Ramos (cell line): ENCODE results near the gene OR2L13.
"Not testable (repeated sequence)": the region's sequence is repeated elsewhere in the genome, so short reads cannot be mapped to it uniquely, and the experiment has no call there.

Experiments
- in situ Hi-C: fragments of 300-500 bp; cut with MboI; formaldehyde crosslinking; loops from one replicate; pipeline ENCODE4 v1.14.3; 2022; ENCODE audit warnings: low sequenced_read_pairs; ENCODE audit not compliant: unreplicated experiment

OR2L13 gene, protein sequence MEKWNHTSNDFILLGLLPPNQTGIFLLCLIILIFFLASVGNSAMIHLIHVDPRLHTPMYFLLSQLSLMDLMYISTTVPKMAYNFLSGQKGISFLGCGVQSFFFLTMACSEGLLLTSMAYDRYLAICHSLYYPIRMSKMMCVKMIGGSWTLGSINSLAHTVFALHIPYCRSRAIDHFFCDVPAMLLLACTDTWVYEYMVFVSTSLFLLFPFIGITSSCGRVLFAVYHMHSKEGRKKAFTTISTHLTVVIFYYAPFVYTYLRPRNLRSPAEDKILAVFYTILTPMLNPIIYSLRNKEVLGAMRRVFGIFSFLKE

DNA sequence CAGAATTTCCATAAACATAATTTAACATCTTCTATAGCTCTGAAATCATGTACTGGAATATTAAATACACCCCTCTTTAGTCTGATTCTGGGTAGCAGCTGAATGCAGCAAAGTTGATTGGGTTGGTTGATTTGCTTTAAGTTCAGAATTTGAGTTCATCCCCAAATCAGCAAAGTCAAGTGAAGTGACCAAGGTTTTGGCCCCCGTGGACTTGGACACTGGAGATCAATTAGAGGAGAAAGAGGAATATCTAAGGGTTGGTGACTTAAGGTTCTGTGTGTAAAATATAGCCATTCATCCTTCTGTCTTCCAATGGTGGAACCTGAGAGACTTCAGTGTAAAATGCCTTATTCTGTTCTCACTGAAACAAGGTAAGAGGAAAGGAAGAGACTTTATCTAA, at the start of gene OR2L13:
TSS of gene OR2L13 (plus strand) at position 301 of the 400 bp plus-strand sequence. CDS start 4,192 bp downstream, outside the sequence.
- in situ Hi-C loops: no loop called here

DNA sequence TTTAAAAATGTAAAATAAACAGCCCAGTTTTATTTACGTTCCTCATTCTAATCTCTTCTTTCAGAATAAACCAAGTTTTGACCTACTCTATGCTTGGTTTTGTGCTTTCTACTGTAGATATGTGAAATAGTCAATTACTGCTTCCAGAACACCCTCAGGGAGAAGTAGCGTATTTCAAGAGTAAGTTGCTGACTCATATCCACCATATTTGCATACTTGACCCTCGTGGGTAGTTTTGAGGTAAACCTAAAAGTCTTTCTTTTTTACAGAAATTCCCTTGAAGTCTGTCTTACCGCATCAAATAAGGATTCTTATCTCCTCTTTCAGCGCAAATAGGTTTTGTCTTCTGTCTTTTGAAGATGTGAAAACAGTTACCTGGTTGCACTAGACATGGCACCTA, 49.8 kb upstream of the OR2L13 start:
- in situ Hi-C loops: no loop called here

DNA sequence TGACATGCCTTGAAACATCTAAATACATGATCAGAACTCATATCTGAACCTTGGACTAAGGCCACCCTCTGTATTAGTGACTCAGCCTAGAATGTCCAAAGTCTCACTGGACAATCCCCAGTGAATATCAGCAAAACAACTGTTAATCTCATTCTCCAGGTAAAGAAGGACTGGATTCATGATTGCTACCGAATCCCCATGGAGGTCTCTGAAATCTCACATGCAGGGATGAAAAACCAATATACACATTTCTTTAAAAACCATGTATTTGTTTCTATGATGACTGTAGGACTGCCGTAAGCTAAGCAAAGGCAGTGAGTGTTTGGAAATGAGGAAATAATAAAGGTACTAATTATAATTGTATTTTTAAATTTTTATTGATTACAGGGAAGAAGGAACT, 48.4 kb upstream of the OR2L13 start, which contains the start of gene OR2L3:
TSS of gene OR2L3 (plus strand) at position 301 of the 400 bp plus-strand sequence. CDS start 13,846 bp downstream, outside the sequence.
- in situ Hi-C loops: no loop called here

DNA sequence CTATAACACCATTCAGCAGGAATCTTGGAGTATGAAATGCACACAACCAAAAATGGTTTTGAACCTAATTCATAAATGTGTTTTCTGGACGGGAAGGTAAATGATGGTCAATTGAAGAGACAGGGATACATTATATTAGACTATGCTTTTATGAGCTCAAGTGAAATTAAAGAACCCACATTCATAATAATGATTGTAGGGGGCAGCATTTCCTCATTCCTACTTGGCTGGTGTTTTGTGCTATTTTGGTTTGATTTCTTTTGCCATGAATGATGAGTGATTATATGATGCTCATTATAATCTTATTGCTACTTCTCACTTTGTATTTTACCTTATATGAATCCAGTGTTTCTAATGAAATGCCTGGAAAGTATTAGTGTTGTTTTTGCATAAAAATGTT, 48.0 kb upstream of the OR2L13 start:
- in situ Hi-C loops: no loop called here

DNA sequence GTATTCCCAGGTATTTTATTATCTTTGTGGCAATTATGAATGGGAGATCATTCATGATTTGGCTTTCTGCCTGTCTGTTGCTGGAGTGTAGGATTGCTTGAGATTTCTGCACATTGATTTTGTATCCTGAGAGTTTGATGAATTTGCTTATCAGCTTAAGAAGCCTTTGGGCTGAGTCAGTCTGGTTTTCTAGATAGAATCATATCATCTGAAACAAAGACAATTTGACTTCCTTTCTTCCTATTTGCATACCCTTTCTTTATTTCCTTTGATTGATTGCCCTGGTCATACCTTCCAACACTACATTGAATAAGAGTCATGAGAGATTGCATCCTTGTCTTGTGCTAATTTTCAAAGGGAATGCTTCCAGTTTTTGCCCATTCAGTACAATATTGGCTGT, 40.3 kb upstream of the OR2L13 start:
- in situ Hi-C loops: no loop called here

DNA sequence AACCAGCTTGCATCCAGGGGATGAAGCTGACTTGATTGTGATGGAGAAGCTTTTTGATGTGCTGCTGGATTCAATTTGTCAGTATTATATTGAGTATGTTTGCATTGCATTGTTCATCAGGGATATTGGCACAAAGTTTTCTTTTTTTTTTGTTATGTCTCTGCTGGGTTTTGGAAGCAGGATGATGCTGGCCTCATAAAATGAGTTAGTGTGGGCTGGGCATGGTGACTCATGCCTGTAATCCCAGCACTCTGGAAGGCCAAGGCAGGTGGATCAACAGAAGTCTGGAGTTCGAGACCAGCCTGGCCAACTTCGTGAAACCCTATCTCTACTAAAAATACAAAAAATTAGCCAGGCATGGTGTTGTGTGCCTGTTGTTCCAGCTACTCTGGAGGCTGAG, 39.7 kb upstream of the OR2L13 start:
- in situ Hi-C loops: no loop called here

DNA sequence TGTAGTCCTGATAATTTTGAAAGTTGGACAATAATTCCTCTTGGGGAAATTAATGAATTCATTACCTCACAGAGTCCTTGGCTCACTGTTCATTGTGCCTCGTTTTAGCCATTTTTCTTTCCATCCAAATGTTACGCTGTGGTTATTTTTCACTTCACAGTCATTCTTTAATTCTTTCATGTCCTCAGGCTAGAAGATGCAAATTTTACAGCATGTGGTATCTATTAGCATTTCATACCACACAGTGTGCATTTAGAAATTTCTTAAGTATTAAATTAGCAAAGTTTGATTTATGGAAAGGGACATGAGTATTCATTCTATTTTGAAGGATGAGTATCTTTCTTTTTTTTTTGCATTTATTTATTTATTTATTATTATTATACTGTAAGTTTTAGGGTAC, 29.9 kb upstream of the OR2L13 start:
- in situ Hi-C loops: no loop called here

DNA sequence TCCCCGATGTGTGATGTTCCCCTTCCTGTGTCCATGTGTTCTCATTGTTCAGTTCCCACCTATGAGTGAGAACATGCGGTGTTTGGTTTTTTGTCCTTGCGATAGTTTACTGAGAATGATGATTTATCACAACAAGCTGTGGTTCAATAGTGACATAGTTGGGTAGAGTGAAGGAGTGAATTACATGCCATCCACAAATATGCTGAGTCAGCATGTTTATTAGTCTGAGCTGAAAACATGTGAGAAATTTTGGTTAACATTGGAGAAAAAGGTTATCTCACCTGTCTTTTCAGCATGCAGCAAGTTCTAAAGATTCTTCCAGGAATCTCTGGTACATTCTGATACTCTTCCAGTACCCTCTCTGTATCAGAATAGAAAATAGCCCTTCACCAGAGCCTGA, 29.4 kb upstream of the OR2L13 start:
- in situ Hi-C loops: no loop called here

DNA sequence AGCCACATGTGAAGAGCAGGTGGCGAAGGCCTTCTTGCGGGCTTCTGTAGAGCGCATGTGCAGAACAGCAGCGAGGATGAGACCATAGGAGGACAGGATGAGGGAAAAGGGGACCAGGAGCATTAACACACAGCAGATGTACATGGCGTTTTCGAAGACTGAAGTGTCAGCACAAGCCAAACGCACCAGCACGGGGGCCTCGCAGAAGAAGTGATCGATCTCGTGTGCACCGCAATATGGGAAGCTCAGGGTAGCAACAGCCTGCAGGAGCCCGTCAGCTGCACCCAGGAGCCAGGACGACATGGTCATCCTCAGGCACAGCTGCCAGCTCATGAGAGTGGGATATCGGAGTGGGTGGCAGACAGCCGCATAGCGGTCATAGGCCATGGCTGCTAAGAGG, 11.1 kb upstream of the OR2L13 start:
- in situ Hi-C loops: not testable (repeated sequence)

DNA sequence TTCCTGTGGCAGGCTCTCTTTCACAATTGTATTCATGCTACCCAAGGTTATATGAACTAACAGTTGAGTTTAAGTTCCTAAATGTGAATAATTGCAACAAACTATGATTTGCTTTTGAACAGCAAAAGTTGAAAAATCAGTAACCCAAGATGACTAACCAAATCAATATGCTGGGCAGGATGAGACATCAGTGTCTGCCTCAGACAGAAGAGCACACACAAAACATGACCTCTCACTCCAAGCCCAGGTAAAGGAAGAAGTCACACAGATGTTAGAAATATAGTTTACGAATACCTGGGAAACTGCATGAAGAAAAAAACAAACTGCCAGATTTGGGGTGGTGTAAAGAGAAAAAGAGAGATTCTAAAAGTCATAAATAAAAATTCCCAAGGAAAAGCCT, 3.5 kb downstream of the OR2L13 start:
- in situ Hi-C loops: no loop called here

DNA sequence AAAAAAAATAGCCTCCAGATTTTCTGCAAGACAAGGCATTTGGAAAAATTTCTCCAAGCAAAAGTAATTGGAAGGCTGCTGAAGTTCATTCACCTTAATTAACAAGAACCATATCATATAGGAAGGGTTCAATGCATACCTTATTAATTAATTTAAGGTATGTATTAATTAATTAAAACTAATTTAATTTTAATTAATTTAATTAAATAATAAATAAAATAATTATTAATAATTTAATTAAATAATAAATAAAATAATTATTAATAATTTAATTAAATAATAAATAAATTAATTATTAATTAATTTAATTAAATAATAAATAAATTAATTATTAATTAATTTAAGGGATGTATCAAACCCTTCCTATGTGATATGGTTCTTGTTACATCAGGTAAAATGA, 7.9 kb downstream of the OR2L13 start:
- in situ Hi-C loops: no loop called here

DNA sequence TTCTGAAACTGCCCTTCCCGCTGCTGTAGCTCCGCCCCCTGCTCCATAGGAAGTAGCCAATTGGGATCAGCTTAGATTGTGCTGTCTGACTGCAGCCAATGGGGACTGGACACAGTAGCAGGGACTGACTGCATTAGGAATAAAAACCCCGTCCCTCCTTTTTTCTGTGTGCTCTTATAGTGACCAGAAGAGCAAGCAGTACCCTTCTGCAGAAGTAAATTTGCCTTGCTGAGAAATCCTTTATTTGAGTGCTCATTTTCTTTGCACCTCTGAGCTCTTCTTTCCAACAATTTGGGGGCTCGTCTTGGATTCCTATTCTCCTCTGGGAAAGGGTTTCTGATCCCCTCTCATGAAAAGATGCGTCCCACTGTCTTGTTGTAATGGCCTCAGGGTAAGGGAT, 16.2 kb downstream of the OR2L13 start:
- in situ Hi-C loops: no loop called here

DNA sequence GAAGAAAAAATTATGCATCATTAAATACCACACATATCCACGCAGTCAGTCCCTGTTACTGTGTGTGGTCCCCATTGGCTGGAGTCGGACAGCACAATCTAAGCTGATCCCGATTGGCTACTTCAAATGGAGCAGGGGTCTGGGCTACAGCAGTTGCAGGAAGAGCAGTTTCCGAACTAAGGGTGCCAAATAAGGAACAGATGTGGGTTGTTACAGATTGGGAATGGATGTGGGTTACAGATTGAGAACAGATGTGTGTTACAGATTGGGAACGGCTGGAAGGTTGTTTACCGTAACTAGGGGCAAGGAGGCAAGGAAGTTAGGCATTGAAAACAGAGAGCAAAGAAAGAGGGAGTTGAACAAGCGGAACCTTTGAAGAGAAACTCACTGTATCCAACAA, 19.9 kb downstream of the OR2L13 start:
- in situ Hi-C loops: no loop called here

DNA sequence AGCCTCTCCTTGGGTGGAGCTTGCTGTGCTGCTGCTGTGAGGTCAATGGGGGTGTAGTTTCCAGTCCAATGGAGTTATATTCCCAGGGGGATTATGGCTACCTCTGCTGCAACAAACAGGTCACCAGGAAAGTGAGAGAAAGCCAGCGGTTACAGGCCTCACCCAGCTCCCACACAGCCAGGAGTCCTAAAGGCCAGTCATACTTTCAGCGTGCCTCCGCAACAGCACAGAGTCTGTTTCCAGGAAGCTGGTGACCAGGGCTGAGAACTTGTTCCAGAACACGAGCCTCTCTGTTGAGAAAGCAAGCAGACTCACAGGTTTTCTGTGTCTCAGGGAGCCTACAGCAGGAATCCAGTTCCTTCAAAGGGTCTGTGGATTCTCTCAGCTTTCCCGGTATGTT, 32.7 kb downstream of the OR2L13 start:
- in situ Hi-C loops: no loop called here

DNA sequence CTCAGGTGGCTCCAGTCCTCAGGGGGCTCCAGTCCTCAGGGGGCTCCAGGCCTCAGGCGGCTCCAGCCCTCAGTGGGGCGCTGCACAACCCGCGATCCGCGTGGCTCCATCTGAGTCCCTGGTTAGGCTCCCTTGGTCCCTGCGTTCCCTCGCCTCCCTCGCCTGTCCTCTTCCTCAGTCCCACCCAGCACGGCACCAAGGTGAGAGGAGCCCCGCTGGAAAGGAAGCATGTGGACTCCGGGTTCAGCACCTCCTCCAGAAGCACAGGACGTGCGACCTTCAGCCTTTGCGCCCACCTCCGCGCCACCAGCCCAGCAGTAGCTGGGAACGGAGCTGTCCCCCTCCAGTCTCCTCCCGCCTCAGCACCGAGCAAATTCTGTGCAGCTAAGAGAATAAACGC, 41.8 kb downstream of the OR2L13 start:
- in situ Hi-C loops: no loop called here

DNA sequence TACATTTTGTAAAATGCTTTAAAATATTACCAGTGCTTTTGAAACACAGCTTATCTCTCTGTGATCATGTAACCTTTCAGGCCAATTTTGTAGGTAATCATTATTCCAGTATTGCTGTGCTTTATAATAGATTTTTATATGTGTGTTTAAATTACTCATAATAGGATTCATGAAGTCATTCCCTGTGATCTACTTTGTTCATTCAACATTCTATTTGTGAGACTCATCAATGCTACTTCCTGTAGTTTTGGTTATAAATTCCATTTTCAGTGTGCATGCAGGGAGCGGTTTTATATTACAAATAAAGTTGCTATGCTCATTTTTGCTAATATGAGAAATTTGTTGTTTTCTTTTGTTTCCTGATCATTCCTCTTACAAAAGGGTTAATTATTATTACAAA, 45.9 kb downstream of the OR2L13 start:
- in situ Hi-C loops: no loop called here

DNA sequence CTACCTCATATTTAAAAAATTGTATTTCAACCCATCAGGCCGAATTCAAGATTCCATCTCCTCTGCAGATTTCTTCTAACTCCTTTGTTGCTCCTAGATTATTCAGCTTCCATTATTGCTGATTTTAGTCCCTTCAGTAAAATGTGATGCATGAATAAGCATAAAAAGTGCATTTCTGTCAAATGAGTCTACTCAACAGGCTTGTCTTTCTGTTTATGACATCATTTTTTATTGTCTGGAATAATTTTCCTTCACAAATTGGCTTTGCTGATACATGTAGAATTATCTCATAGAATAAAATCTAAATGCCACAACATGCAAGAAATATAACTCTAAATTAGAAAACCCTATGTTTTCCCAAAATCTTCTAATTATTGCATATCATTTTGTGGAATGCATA, 48.3 kb downstream of the OR2L13 start:
- in situ Hi-C loops: no loop called here

DNA sequence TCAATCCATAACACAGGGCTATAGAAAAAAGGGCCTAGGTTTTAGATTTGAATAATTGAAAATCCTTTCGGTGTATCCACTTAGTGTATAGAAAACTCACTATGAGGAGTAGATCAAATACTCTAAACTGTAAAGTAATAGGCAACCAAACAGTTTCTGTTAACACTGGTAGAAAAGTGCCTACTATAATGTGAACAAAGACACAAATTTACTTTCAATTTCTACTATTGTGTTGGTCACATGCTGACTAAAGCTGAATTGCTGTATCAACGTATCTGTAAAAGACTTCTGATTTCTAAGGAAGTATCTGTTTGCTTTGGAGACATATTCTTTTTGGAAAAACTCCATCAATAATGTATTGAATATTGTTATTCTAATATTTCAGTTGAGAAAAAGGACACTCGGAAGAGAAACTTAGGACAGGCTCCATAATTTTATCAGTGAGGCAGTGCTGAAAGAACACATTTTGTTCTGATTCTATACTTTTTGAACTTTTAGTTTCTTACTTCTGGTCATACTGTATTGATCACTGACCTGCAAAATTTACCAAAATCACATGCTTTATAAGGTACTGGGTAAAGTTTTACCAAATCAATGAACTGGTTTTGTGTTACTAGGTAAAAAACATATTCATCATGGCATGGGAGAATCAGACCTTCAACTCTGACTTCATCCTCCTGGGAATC, 49.7 kb downstream of the OR2L13 start, which contains the start of gene OR2M5:
TSS of gene OR2M5 (plus strand) at position 636 of the 686 bp plus-strand sequence. CDS start at position 636, 0 bp downstream.
- in situ Hi-C loops: no loop called here
